Lung (tissue), 13 donors: ENCODE data around the gene PPT2. TPM values are rescaled to one million over a fixed set of nuclear protein-coding genes. Genes with fewer than 3 reads are reported as not detected.
A peak's percentile ranks its signal among the peaks of the same experiment; 100 is the strongest.
"Not testable (repeated sequence)": the region's sequence is repeated elsewhere in the genome, so short reads cannot be mapped to it uniquely, and the experiment has no call there.

Source experiments
- ATAC-seq: fragments of 200-7000 bp; cut with Tn5 transposase; one replicate; pipeline ENCODE4 v1.9.1; 2020; ENCODE audit warnings: moderate number of reproducible peaks; ENCODE audit not compliant: insufficient read depth, low FRiP score
- DNase-seq, 3 donors: peaks; one replicate each; pipeline ENCODE4 v3.0.0-alpha.2; 2013 to 2017
- H3K27ac ChIP-seq, 2 donors: one replicate each; pipeline ENCODE4 v1.5.1; 2013; ENCODE audit warnings: mild to moderate bottlenecking in 2 of 2, moderate library complexity in 2 of 2, control low read depth in 1 of 2, inconsistent platforms in 1 of 2, low read depth in 1 of 2, low read length in 1 of 2
- H3K27me3 ChIP-seq, 3 donors: one replicate each; pipeline ENCODE4 v1.5.1; 2013; ENCODE audit warnings: low read length in 2 of 3; ENCODE audit not compliant: control insufficient read depth in 3 of 3, insufficient read depth in 3 of 3
- H3K36me3 ChIP-seq, 4 donors: one replicate each; pipeline ENCODE4 v1.5.1; 2013; ENCODE audit warnings: low read length in 4 of 4, mild to moderate bottlenecking in 1 of 4, moderate library complexity in 1 of 4; ENCODE audit not compliant: control insufficient read depth in 4 of 4, insufficient read depth in 4 of 4
- H3K4me1 ChIP-seq, 5 donors: one replicate each; pipeline ENCODE4 v1.5.1; 2013; ENCODE audit warnings: low read length in 5 of 5, mild to moderate bottlenecking in 2 of 5, moderate library complexity in 1 of 5; ENCODE audit not compliant: control insufficient read depth in 5 of 5, insufficient read depth in 5 of 5
- H3K4me3 ChIP-seq: one replicate; pipeline ENCODE4 v1.5.1; 2013; ENCODE audit warnings: mild to moderate bottlenecking, control low read depth, moderate library complexity
- H3K9ac ChIP-seq, 2 donors: one replicate each; pipeline ENCODE4 v1.5.1; 2013; ENCODE audit warnings: low read length in 2 of 2, control low read depth in 1 of 2; ENCODE audit not compliant: insufficient read depth in 1 of 2
- H3K9me3 ChIP-seq, 4 donors: one replicate each; pipeline ENCODE4 v1.5.1; 2013; ENCODE audit warnings: low read length in 3 of 4, mild to moderate bottlenecking in 1 of 4, moderate library complexity in 1 of 4; ENCODE audit not compliant: control insufficient read depth in 4 of 4, insufficient read depth in 3 of 4
- WGBS, 2 donors: extraction: QIAGEN DNeasy Blood & Tissue Kit; methylation state at CpG; one replicate each; pipeline ENCODE4 v1.1.7; 2013; 5-methylcytosine and 5-hydroxymethylcytosine counted together
- polyA plus RNA-seq, 2 donors: library from polyadenylated mRNA; stranded (reverse); fragments of 200-250 nt; gene quantifications; one replicate each; pipeline ENCODE4 v1.2.1, GENCODE V29; 2013
- small RNA-seq: library from RNA; depleted of rRNA; stranded (forward); fragments of <200 nt; gene quantifications from one replicate; pipeline ENCODE3, GENCODE V24; 2014; ENCODE audit warnings: low replicate concordance
- total RNA-seq, 2 donors: library from RNA; depleted of rRNA in 1 of 2; stranded (reverse); fragments of >200 nt in 1 of 2; gene quantifications; one replicate each; pipeline ENCODE4 v1.2.1, GENCODE V29; 2014 to 2021
- TF ChIP-seq, protein P1 (sequence below): IDR thresholded peaks from 2 replicates; pipeline ENCODE4 v1.5.1; 2012; ENCODE audit warnings: mild to moderate bottlenecking; ENCODE audit errors: control extremely low read depth, extremely low read depth
- donor health status: control.
- donor health status: control.
- donor health status: Bipolar disorder and iron deficiency.
- donor health status: healthy.
- donor health status: DM: yes; HTN: yes; CAD: no.

PPT2 gene
- total and polyA plus RNA-seq, 4 donors: 5.7 to 212 (median 11.1) TPM

GRCh38 chr6:32210191-32210601 is 56.3 kb downstream of the PPT2 start:
- ATAC-seq (no peak), DNase-seq (no peak)
- Histone ChIP-seq H3K27me3 (no peaks in the 10 kb centered on the region), H3K4me3 (no peak overlapping the region), H3K9ac (no peak overlapping the region), H3K9me3 (no peaks in the 10 kb centered on the region), H3K4me1 (no peaks in the 10 kb centered on the region), H3K36me3 (peaks cover 0 to 2% (median 0%) of the 10 kb centered on the region in 4 donors), H3K27ac (no peak overlapping the region)
- WGBS, 2 donors: 88 to 93% methylated on average over 5 of the region's 5 CpGs
- TF ChIP-seq, protein P1, sequence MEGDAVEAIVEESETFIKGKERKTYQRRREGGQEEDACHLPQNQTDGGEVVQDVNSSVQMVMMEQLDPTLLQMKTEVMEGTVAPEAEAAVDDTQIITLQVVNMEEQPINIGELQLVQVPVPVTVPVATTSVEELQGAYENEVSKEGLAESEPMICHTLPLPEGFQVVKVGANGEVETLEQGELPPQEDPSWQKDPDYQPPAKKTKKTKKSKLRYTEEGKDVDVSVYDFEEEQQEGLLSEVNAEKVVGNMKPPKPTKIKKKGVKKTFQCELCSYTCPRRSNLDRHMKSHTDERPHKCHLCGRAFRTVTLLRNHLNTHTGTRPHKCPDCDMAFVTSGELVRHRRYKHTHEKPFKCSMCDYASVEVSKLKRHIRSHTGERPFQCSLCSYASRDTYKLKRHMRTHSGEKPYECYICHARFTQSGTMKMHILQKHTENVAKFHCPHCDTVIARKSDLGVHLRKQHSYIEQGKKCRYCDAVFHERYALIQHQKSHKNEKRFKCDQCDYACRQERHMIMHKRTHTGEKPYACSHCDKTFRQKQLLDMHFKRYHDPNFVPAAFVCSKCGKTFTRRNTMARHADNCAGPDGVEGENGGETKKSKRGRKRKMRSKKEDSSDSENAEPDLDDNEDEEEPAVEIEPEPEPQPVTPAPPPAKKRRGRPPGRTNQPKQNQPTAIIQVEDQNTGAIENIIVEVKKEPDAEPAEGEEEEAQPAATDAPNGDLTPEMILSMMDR: no peak

DNA sequence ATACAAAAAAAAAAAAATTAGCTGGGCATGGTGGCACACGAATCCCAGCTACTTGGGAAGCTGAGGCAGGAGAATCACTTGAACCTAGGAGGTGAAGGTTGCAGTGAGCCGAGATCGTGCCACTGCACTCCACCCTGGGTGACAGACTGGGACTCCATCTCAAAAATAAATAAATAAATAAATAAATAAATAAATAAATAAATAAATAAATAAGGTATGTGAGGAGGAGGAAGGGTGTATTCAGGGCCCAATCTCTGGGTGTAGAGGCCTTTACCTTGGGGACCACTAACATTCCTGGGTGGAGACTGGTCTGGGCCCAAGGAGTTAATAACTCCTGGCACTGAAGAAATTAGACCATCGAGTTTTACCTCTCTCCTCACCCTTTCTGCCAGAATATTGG is 57.5 kb downstream of the PPT2 start:
- WGBS, 2 donors: 80 to 88% methylated on average over 4 of the region's 4 CpGs
- H3K36me3 ChIP-seq, DNase-seq: not testable (repeated sequence)

GRCh38 chr6:32212076-32212760 is 58.3 kb downstream of the PPT2 start:
- TF ChIP-seq, protein P1: no peak
- Histone ChIP-seq H3K36me3 (peaks cover 0 to 2% (median 0%) of the 10 kb centered on the region in 4 donors), H3K4me1 (no peaks in the 10 kb centered on the region), H3K27ac (peak overlapping the region in 1 of 2 donors; percentile 1), H3K9me3 (no peaks in the 10 kb centered on the region), H3K27me3 (no peaks in the 10 kb centered on the region), H3K9ac (no peak overlapping the region), H3K4me3 (no peak overlapping the region)
- DNase-seq (no peak), ATAC-seq (no peak)
- WGBS, 2 donors: 75 to 82% methylated on average over 12 of the region's 12 CpGs

More for the DNA sequence above, 57.5 kb downstream of the PPT2 start:
- not testable (repeated sequence) for H3K27ac ChIP-seq, H3K4me3 ChIP-seq, H3K9ac ChIP-seq, H3K27me3 ChIP-seq, H3K9me3 ChIP-seq, ATAC-seq, H3K4me1 ChIP-seq

Small RNAs within 50 kb of the gene (small RNA-seq; reads per million reads assigned to genes)
- gene AL662884.1 (not detected), gene MIR6833 (not detected)

Other genes with a start within 250 kb of the PPT2 start
- gene C2, start 226.4 kb upstream of the PPT2 start, total RNA-seq: 100 to 1,000 TPM in 1 of 2 donors, 10 to 100 TPM in 1; 28.6 to 194 TPM
- gene C2, start 226.4 kb upstream of the PPT2 start, polyA plus RNA-seq: 100 to 1,000 TPM in 1 of 2 donors, 10 to 100 TPM in 1; 69.1 to 230 TPM
- gene CFB, start 208.0 kb upstream of the PPT2 start, total RNA-seq: 100 to 1,000 TPM; 212 to 255 TPM
- gene CFB, start 208.0 kb upstream of the PPT2 start, polyA plus RNA-seq: 100 to 1,000 TPM; 173 to 297 TPM
- 10 to 100 TPM; 57.5 to 69.0 TPM for gene NELFE, start 195.2 kb upstream of the PPT2 start, total RNA-seq
- 10 to 100 TPM; 53.1 to 59.9 TPM for gene NELFE, start 195.2 kb upstream of the PPT2 start, polyA plus RNA-seq
- 10 to 100 TPM; 28.1 to 70.6 TPM for gene SKIC2, start 195.0 kb upstream of the PPT2 start, total RNA-seq
- 10 to 100 TPM; 52.7 to 78.0 TPM for gene SKIC2, start 195.0 kb upstream of the PPT2 start, polyA plus RNA-seq
- 10 to 100 TPM; 11.9 to 18.7 TPM for gene DXO, start 182.0 kb upstream of the PPT2 start, total RNA-seq
- 10 to 100 TPM; 15.1 to 23.9 TPM for gene DXO, start 182.0 kb upstream of the PPT2 start, polyA plus RNA-seq
- gene C4A, start 172.1 kb upstream of the PPT2 start, total RNA-seq: 100 to 1,000 TPM in 1 of 2 donors, 10 to 100 TPM in 1; 82.6 to 183 TPM
- 100 to 1,000 TPM in 1 of 2 donors, 10 to 100 TPM in 1; 48.3 to 284 TPM for gene C4A, start 172.1 kb upstream of the PPT2 start, polyA plus RNA-seq
- 100 to 1,000 TPM; 168 to 170 TPM for gene C4B, start 139.3 kb upstream of the PPT2 start, total RNA-seq
- 100 to 1,000 TPM in 1 of 2 donors, 10 to 100 TPM in 1; 58.2 to 296 TPM for gene C4B, start 139.3 kb upstream of the PPT2 start, polyA plus RNA-seq
- 1 to 10 TPM in 1 of 2 donors, under 1 TPM in 1; 0.43 to 1.5 TPM for gene CYP21A2, start 115.7 kb upstream of the PPT2 start, total RNA-seq
- 1 to 10 TPM in 1 of 2 donors, under 1 TPM in 1; 0.48 to 1.9 TPM for gene CYP21A2, start 115.7 kb upstream of the PPT2 start, polyA plus RNA-seq
- 100 to 1,000 TPM in 1 of 2 donors, 10 to 100 TPM in 1; 56.9 to 117 TPM for gene TNXB, start 44.8 kb upstream of the PPT2 start, total RNA-seq
- gene TNXB, start 44.8 kb upstream of the PPT2 start, polyA plus RNA-seq: 10 to 100 TPM; 21.3 to 99.8 TPM
- gene ATF6B, start 25.9 kb upstream of the PPT2 start, total RNA-seq: 100 to 1,000 TPM in 1 of 2 donors, 10 to 100 TPM in 1; 50.3 to 101 TPM
- 10 to 100 TPM; 50.1 to 74.5 TPM for gene ATF6B, start 25.9 kb upstream of the PPT2 start, polyA plus RNA-seq
- gene FKBPL, start 23.9 kb upstream of the PPT2 start, total RNA-seq: 1 to 10 TPM; 2.5 to 4.2 TPM
- 1 to 10 TPM; 5.1 to 7.3 TPM for gene FKBPL, start 23.9 kb upstream of the PPT2 start, polyA plus RNA-seq
- 1 to 10 TPM in 1 of 2 donors, under 1 TPM in 1; 0.57 to 2.0 TPM for gene PRRT1, start 2.2 kb upstream of the PPT2 start, total RNA-seq
- gene PRRT1, start 2.2 kb upstream of the PPT2 start, polyA plus RNA-seq: 1 to 10 TPM in 1 of 2 donors, under 1 TPM in 1; 0.53 to 1.4 TPM
- gene EGFL8, start 10.5 kb downstream of the PPT2 start, total RNA-seq: 10 to 100 TPM in 1 of 2 donors, 1 to 10 TPM in 1; 9.6 to 10.5 TPM
- 10 to 100 TPM in 1 of 2 donors, 1 to 10 TPM in 1; 3.8 to 10.9 TPM for gene EGFL8, start 10.5 kb downstream of the PPT2 start, polyA plus RNA-seq
- gene AGPAT1, start 21.9 kb downstream of the PPT2 start, total RNA-seq: 10 to 100 TPM; 24.7 to 52.6 TPM
- gene AGPAT1, start 21.9 kb downstream of the PPT2 start, polyA plus RNA-seq: 10 to 100 TPM; 32.1 to 48.9 TPM
- gene RNF5, start 24.3 kb downstream of the PPT2 start, total RNA-seq: 10 to 100 TPM; 45.2 to 66.7 TPM
- gene RNF5, start 24.3 kb downstream of the PPT2 start, polyA plus RNA-seq: 10 to 100 TPM; 56.3 to 94.4 TPM
- 100 to 1,000 TPM; 178 to 342 TPM for gene AGER, start 30.1 kb downstream of the PPT2 start, total RNA-seq
- gene AGER, start 30.1 kb downstream of the PPT2 start, polyA plus RNA-seq: 1,000 to 10,000 TPM in 1 of 2 donors, 100 to 1,000 TPM in 1; 352 to 1,487 TPM
- 100 to 1,000 TPM in 1 of 2 donors, 10 to 100 TPM in 1; 86.7 to 128 TPM for gene PBX2, start 36.1 kb downstream of the PPT2 start, total RNA-seq
- 10 to 100 TPM; 56.0 to 85.2 TPM for gene PBX2, start 36.1 kb downstream of the PPT2 start, polyA plus RNA-seq
- 10 to 100 TPM in 1 of 2 donors, 1 to 10 TPM in 1; 8.1 to 54.0 TPM for gene GPSM3, start 38.5 kb downstream of the PPT2 start, total RNA-seq
- gene GPSM3, start 38.5 kb downstream of the PPT2 start, polyA plus RNA-seq: 100 to 1,000 TPM in 1 of 2 donors, 10 to 100 TPM in 1; 40.7 to 145 TPM
- 10 to 100 TPM; 43.0 to 43.3 TPM for gene NOTCH4, start 69.9 kb downstream of the PPT2 start, total RNA-seq
- 10 to 100 TPM; 38.8 to 54.6 TPM for gene NOTCH4, start 69.9 kb downstream of the PPT2 start, polyA plus RNA-seq
- not detected for gene TSBP1, start 217.8 kb downstream of the PPT2 start, total RNA-seq
- not detected for gene TSBP1, start 217.8 kb downstream of the PPT2 start, polyA plus RNA-seq